Hippocampal formation (tissue), 2 donors: ENCODE measurements around the gene COX10.
"Not testable (repeated sequence)": the region's sequence is repeated elsewhere in the genome, so short reads cannot be mapped to it uniquely, and the experiment has no call there.

Experiments
- DNase-seq, 2 donors: peaks; one replicate each; lab custom pipeline; 2025; lab: John Stamatoyannopoulos, UW

COX10 gene

GRCh38 chr17:14123619-14124278, 54.4 kb downstream of the COX10 start:
- no peak for DNase-seq

GRCh38 chr17:14124854-14125253, 55.5 kb downstream of the COX10 start:
- no peak for DNase-seq

DNA sequence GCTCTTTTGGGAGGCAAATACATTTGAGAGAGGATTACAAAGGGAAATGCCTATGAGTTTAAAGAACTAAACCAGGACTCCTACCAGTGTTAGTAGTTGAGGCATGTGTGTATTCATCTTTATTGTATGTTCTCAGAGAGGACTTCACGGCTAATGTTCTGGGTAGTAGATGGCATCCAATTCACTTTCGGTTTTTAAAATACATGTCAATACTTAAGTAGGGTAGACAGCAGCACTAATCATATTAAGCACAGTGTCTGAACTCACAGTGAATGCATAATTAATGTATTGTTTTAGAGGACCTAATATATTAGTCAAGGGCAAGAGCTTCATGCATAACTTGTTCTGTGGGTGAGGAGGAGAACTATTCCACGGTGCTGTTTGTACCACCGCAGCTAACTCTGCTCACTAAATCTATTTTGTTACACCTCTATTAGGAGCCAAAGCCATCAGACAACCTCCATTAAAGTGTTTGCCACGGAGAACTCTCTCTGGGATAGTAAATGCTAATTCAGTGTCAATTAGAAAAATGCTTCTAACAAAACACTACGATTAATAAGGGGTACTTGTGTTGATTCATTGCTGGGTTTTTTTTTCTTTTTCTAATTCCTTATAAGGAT, 56.3 kb downstream of the COX10 start:
- DNase-seq, result no peak

DNA sequence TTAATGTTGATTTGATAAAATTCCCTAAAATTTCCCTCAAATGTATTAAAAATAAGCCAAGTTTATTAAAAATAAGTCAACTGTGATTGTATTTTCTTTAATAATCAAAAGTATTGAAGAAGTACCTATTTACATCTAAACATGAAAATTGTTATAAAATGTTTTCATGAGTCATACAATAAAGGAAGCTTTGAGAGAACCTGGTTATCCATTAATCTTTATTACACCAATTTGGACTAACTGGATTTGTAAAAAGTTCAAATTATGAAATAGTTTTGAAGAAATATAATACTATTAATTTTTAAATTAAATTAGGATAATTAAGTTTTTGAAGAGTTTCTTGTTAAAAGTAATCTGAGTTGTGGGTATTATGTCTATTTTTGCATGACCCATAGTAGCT, 63.8 kb downstream of the COX10 start:
- DNase-seq, result no peak

GRCh38 chr17:14134456-14134855, 65.2 kb downstream of the COX10 start:
- no peak for DNase-seq

GRCh38 chr17:14135906-14136590, 66.7 kb downstream of the COX10 start:
- DNase-seq, result no peak

DNA sequence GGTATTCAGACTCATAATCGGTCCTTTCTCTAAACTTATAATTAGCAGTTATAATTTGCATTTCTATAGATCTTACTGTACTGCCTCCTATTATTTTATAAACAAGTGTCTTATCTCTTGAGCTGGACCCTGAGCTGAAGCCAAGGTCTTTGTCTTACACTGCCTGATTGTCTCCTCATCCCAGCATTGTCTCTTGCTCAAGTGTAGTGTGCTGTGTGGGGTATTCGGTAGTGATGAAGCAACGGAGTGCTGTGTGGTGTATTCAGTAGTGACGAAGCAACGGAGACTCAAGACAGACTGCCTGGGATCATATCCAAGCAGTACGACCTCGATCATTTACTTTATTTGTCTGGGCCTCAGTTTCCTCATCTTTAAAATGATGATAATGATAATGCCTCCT, 69.3 kb downstream of the COX10 start:
- DNase-seq, result no peak

GRCh38 chr17:14143688-14144087, 74.4 kb downstream of the COX10 start:
- DNase-seq, result no peak

- no peak for DNase-seq
Measured at GRCh38 chr17:14144508-14144907, 75.2 kb downstream of the COX10 start.

DNA sequence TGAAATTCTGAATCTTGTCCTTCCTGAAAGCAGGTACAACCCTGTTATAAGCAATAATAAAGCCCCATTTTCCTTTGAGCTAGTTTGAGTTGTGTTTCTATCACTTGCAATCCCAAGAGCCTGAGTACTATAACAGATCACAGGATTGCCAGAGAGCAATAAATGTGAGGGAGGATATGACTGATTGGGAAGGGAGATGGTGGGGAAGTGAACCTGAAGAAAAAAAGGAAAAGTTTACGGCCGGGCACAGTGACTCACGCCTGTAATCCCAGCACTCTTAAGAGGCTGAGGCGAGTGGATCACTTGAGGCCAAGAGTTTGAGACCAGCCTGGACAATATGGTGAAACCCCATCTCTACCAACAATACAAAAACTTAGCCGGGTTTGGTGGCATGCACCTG, 80.4 kb downstream of the COX10 start:
- no peak for DNase-seq

GRCh38 chr17:14150619-14151018, 81.3 kb downstream of the COX10 start:
- no peak for DNase-seq

DNA sequence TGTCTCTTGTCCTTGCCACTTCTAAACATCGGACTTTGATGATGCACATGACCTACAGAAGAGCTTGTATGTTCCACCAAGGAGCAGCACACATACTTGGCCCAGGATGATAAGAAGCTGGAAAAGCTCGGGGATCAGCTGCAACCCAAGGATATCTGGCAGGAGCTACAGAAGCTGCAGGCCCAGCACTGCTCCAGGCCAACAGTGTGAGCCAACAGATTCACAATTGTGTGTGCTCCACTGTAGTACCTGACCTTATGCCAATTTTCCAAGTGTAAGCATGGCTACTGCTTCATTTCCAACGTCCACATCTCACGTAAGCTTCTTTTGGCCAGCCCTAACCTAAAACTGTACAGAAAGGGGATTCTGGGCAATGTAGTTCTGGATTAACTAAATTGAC, 83.4 kb downstream of the COX10 start:
- no peak for DNase-seq

DNA sequence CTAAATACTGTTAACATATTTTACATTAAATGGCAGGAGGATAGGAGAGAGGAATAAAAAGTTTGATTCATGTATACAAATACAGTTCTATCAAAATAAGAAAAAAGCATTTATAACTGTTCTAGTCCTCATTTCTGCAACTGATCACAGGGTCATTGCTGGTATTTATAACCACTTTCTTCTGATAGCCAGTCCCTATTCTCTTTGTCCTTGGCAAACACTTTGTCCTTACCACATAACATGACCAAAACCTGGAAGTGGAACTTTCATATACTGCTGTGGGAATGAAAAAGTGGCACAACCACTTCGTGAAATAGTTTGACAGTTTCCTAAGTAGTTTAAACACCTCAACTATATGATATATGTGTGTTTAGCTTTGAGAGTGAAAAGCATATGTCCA, 84.1 kb downstream of the COX10 start:
- DNase-seq, result no peak

DNA sequence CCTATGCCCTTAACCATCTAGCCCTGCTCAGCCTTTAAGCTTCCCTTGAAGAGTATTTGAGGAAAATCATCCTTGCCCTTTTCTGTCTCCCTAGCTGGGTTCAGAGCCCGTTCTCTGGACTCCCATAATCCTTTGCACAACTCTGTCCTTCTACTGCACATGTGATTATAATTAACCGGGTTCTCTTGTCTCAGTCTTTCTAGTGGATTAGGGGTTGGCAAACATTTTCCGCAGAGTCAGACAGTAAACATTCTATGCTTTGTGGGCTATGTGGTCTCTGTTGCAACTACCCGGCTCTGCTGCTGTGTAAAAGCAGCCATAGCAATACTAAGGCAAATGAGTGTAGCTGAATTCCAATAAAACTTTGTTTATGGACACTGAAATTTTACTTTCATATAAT, 87.4 kb downstream of the COX10 start:
- no peak for DNase-seq

- DNase-seq, result no peak
Measured at GRCh38 chr17:14157822-14158221, 88.5 kb downstream of the COX10 start.

DNA sequence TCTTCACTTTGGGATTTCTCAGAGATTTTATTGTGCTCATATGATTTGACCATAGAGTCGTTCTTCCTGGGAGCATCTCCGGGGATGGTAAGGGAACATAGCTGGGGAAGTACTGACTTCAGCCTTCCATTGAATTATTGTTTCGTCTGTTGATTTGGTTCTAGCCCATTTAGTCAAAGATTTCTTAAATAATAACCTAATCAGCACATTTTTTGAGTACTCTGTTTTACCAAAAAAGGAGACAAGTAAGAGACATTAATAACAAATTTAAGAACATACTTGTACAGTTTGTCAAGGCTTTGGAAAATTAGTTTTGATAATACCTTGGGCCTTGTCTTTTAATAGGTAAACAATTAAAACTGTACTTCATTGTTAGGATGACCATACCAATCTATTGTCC, 89.4 kb downstream of the COX10 start:
- DNase-seq, result no peak

DNA sequence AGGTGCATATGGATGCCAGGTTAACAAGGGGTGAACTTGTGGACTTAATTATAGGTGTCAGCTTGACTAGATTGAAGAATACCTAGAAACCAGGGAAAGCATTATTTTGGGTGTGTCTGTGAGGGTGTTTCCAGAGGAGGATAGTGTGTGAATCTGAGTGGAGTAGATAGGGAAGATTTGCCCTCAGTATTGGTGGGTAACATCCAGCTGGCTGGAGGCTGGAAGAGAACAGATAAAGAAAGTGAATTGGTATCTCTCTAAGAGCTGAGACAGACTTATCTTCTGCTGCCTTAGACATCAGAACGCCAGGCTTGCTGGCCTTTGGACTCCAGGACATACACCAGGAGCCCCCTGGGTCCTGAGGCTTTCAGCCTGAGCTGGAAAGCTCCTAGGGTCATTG, 92.1 kb downstream of the COX10 start:
- DNase-seq, result no peak

DNA sequence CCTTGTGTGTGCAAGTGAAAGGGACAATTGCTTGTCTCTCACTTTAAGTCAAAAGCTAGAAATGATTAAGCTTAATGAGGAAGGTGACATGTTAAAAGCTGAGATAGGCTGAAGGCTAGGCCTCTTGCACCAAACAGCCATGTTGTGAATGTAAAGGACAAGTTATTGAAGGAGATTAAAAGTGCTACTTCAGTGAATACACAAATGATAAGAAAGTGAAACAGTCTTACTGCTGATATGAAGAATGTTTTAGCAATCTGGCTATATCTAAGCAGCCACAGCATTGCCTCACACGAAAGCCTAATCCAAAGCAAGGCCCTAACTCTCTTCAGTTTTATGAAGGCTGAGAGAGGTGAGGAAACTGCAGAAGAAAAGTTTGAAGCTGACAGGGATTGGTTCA, 96.3 kb downstream of the COX10 start:
- DNase-seq, result no peak

- DNase-seq, result not testable (repeated sequence)
Measured at GRCh38 chr17:14167831-14168230, 98.5 kb downstream of the COX10 start.

DNA sequence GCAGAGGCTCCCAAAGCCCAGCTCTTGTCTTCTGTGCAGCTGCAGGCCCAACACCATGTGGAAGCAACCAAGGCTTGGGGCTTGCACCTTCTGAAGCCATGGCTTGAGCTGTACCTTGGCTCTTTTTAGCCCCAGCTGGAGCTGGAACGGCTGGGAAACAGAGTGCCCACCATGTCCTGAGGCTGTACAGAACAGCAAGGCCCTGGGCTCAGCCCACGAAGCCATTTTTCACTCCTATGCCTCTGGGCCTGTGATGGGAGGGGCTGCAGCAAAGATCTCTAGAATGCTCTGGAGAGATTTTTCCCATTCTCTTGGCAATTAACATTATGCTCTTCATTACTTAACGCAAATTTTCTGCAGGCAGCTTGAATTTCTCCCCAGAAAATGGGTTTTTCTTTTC, 99.3 kb downstream of the COX10 start:
- no peak for DNase-seq

- DNase-seq, result no peak
Measured at GRCh38 chr17:14169287-14169686, 100.0 kb downstream of the COX10 start.

GRCh38 chr17:14169901-14170300, 100.6 kb downstream of the COX10 start:
- no peak for DNase-seq

DNA sequence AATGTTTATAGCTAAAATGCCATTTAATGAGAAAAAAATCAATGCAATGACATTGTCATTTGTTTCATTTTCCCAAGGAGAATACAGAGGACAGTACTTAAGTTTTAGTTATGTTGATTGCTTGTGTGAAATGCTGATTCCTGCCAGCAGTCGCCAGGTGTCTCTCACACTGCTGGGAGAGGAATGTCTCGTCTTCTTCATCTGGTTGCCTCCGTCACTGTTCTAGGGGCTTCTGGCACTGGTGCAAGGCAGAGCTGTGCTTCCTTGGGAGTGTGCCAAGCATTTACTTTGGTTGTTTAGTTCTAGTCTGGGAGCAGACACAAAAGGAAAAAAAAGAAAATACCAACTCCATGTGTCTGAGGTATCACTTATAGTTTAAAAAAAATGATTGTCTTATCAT, 107.7 kb downstream of the COX10 start:
- DNase-seq, result not testable (repeated sequence)
